K562 (cell line): ENCODE data around the gene INTS1. TPM values are rescaled to one million over a fixed set of nuclear protein-coding genes. Genes with fewer than 3 reads are reported as not detected.

Experiments used
- ERF ChIP-seq: fragments of 450-650 bp; formaldehyde crosslinking; IDR thresholded peaks from 2 replicates; pipeline ENCODE4 v1.4.0; 2020; ENCODE audit warnings: mild to moderate bottlenecking, mixed read lengths
- KLF16 ChIP-seq: IDR thresholded peaks from 2 replicates; pipeline ENCODE4 v1.6.1; 2016; ENCODE audit warnings: antibody characterized with exemption
- NUFIP1 ChIP-seq: fragments of 450-650 bp; IDR thresholded peaks from 2 replicates; pipeline ENCODE4 v1.6.1; 2018; ENCODE audit not compliant: partially characterized antibody
- POLR2A ChIP-seq: fragments of 450-650 bp; conservative IDR thresholded peaks from 2 replicates; pipeline ENCODE4 v1.6.1; 2016
- RBM25 ChIP-seq: fragments of 200-400 bp; formaldehyde crosslinking; IDR thresholded peaks from 2 replicates; pipeline ENCODE4 v1.6.1; 2018; ENCODE audit warnings: low read length, low read depth, moderate library complexity; ENCODE audit not compliant: severe bottlenecking
- RBM39 ChIP-seq: fragments of 200-400 bp; formaldehyde crosslinking; optimal IDR thresholded peaks from 2 replicates; pipeline ENCODE3; 2018; ENCODE audit warnings: low read depth, low read length
- REST ChIP-seq, 2 experiments: fragments of 450-650 bp; formaldehyde crosslinking in 1 of 2; IDR thresholded peaks; 2 replicates each; pipeline versions ENCODE4 v1.4.0 to v1.6.1; 2014 to 2020; ENCODE audit warnings: mild to moderate bottlenecking in 2 of 2, borderline replicate concordance in 1 of 2, low read depth in 1 of 2
- SMARCA4 ChIP-seq: fragments of 450-650 bp; IDR thresholded peaks from 2 replicates; pipeline ENCODE4 v1.6.1; 2016
- SREBF1 ChIP-seq: fragments of 150-350 bp; IDR thresholded peaks from 2 replicates; pipeline ENCODE4 v1.6.1; 2014; ENCODE audit warnings: antibody characterized with exemption, low read depth, low read length, borderline replicate concordance
- TAF1 ChIP-seq: IDR thresholded peaks from 2 replicates; pipeline ENCODE4 v1.6.1; 2011; ENCODE audit warnings: mild to moderate bottlenecking, low read length, moderate library complexity; ENCODE audit not compliant: insufficient read depth, control insufficient read depth, severe bottlenecking; ENCODE audit errors: extremely low read depth
- ZNF134 ChIP-seq: fragments of 250-450 bp; sonication (Bioruptor Pico); conservative IDR thresholded peaks from 2 replicates; pipeline ENCODE4 v1.4.0; 2020
- ZNF217 ChIP-seq: sonication (generic); formaldehyde crosslinking; IDR thresholded peaks from 2 replicates; pipeline ENCODE4 v1.8.0; 2022; ENCODE audit warnings: mild to moderate bottlenecking, missing genetic modification reagents
- ZNF639 ChIP-seq, 2 experiments: fragments of 200-800 bp in 1 of 2; sonication (Bioruptor generic) in 1 of 2; sonication (generic) in 1 of 2; formaldehyde crosslinking in 1 of 2; IDR thresholded peaks in 1 of 2; conservative IDR thresholded peaks in 1 of 2; 2 replicates each; pipeline versions ENCODE4 v1.5.0 to v1.6.1; 2016 to 2020; ENCODE audit warnings: missing compliant biosample characterization in 1 of 2, missing genetic modification characterization in 1 of 2, missing genetic modification reagents in 1 of 2
- polyA plus RNA-seq, 8 experiments: library from polyadenylated mRNA; depleted of rRNA in 4 of 8; stranded (reverse) in 5 of 8; unstranded in 3 of 8; fragments of >200 nt; fragmentation: Nextera tagmentation in 2 of 8; fragmentation: Illumina TruSeq in 1 of 8; extraction: Ambion mirVana in 2 of 8; extraction: Trizol in 1 of 8; gene quantifications; 2 replicates each; pipeline versions ENCODE4 v1.2.1 to v1.2.3, GENCODE V29; 2011 to 2014; ENCODE audit warnings: inconsistent platforms in 1 of 8, missing spikeins in 1 of 8
- total RNA-seq, 7 experiments: library from RNA; depleted of rRNA in 6 of 7; stranded (reverse); fragments of >200 nt in 6 of 7; fragmentation: Illumina TruSeq in 2 of 7; extraction: Trizol in 2 of 7; gene quantifications; 2 replicates each; pipeline versions ENCODE4 v1.2.1 to v1.2.3, GENCODE V29; 2011 to 2021; ENCODE audit warnings: low replicate concordance in 1 of 7
- TF ChIP-seq, protein P1 (sequence below), 2 experiments: fragments of 250-450 bp in 1 of 2; fragments of 450-650 bp in 1 of 2; sonication (Bioruptor Pico) in 1 of 2; IDR thresholded peaks; 2 replicates each; pipeline versions ENCODE4 v1.6.1 to v1.8.0; 2016 to 2021; ENCODE audit warnings: mild to moderate bottlenecking in 2 of 2, moderate library complexity in 2 of 2, missing compliant biosample characterization in 1 of 2, missing genetic modification characterization in 1 of 2
- TF ChIP-seq, protein P2 (sequence below): fragments of 250-450 bp; sonication (Bioruptor Pico); IDR thresholded peaks from 2 replicates; pipeline ENCODE4 v1.8.0; 2022; ENCODE audit warnings: inconsistent platforms, mild to moderate bottlenecking, moderate library complexity, borderline replicate concordance

Gene INTS1
- total and polyA plus RNA-seq, 9 of the 15 experiments (the other 6 are each of a cell fraction or from before 2014, with no cell fraction given), result 0.34 to 119 (median 18.5) TPM

GRCh38 chr7:1432411-1433082 lies 71.6 kb downstream of the INTS1 start (continued):
- TF ChIP-seq SREBF1, result no peak
- TF ChIP-seq, protein P1, sequence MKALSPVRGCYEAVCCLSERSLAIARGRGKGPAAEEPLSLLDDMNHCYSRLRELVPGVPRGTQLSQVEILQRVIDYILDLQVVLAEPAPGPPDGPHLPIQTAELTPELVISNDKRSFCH (CRISPR knock-in tag; IDR thresholded peaks at IDR 0.05), result no peak
- TF ChIP-seq, protein P1 (tag; IDR thresholded peaks at IDR 0.05), result no peak
- no peak for TF ChIP-seq ZNF134 (CRISPR knock-in tag)
- TF ChIP-seq RBM25, result no peak
- TF ChIP-seq REST (IDR thresholded peaks at IDR 0.05; ENCODE audit: borderline replicate concordance), result peak; percentile 67
- no peak for TF ChIP-seq REST (CRISPR knock-in tag; IDR thresholded peaks at IDR 0.05; ENCODE audit: low read depth)
- TF ChIP-seq ERF, result no peak
- peak; percentile 55; the same call in 1 of the 2 replicates for TF ChIP-seq KLF16
- TF ChIP-seq ZNF639 (CRISPR knock-in tag; conservative IDR thresholded peaks at IDR 0.05 in 1 of 2, IDR thresholded peaks at IDR 0.05 in 1 of 2), result no peak
- no peak for TF ChIP-seq TAF1
- TF ChIP-seq SMARCA4, result peak; percentile 52; the same call in 1 of the 2 replicates
- TF ChIP-seq POLR2A, result peak; percentile 36; the same call in 1 of the 2 replicates
- no peak for TF ChIP-seq RBM39
- no peak for TF ChIP-seq NUFIP1
- TF ChIP-seq ZNF217 (CRISPR knock-in tag), result no peak
- TF ChIP-seq, protein P2, sequence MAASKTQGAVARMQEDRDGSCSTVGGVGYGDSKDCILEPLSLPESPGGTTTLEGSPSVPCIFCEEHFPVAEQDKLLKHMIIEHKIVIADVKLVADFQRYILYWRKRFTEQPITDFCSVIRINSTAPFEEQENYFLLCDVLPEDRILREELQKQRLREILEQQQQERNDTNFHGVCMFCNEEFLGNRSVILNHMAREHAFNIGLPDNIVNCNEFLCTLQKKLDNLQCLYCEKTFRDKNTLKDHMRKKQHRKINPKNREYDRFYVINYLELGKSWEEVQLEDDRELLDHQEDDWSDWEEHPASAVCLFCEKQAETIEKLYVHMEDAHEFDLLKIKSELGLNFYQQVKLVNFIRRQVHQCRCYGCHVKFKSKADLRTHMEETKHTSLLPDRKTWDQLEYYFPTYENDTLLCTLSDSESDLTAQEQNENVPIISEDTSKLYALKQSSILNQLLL (CRISPR knock-in tag), result no peak
